Heart left ventricle (tissue), 13 donors: Measurements from ENCODE around the gene TAS2R16.
"Not testable (repeated sequence)": the region's sequence is repeated elsewhere in the genome, so short reads cannot be mapped to it uniquely, and the experiment has no call there.

Experiments used
- POLR2A ChIP-seq, 2 donors: fragments of 450-650 bp; IDR thresholded peaks; one replicate each; pipeline ENCODE4 v1.6.1; 2017; ENCODE audit warnings: antibody characterized with exemption in 2 of 2, mild to moderate bottlenecking in 2 of 2, moderate library complexity in 2 of 2
- TF ChIP-seq, protein P1 (sequence below), 12 donors: fragments of 200-600 bp; sonication (generic) in 4 of 12; IDR thresholded peaks; one replicate each; pipeline versions ENCODE4 v1.5.0 to v1.8.0; 2018 to 2022; ENCODE audit warnings: antibody characterized with exemption in 12 of 12, mild to moderate bottlenecking in 5 of 12
- donor health status: ischemic (EF 13 %, LVEDD 7.1; RV severe dilation, severe dysfunction).
- donor health status: DM: no; HTN: yes; CAD: no.
- donor health status: DM: no; HTN: no; CAD: no.
- donor health status: ischemic (EF 25% LVEDD 6.9; RV normal size, moderate dysfunction).
- donor health status: ischemic (EF 25% LVEDD 5.7; RV mildly dilated, moderate dysfunction).
- donor health status: ischemic (EF 35%, LVEDD 5.7; RV mildly dilated, moderate dysfunction).
- donor health status: nonischemic (EF 11% LVEDD 7.7; RV severe dilation, severe dysfunction).
- donor health status: DM: yes; HTN: yes; CAD: no.
- donor health status: PGD.
- donor health status: ischemic (EF 29% LVEDD 5.4; RV normal size, mild dysfunction).
- donor health status: nonischemic (EF 23%, LVEDD 6.1; RV moderate dilation, normal function).

DNA sequence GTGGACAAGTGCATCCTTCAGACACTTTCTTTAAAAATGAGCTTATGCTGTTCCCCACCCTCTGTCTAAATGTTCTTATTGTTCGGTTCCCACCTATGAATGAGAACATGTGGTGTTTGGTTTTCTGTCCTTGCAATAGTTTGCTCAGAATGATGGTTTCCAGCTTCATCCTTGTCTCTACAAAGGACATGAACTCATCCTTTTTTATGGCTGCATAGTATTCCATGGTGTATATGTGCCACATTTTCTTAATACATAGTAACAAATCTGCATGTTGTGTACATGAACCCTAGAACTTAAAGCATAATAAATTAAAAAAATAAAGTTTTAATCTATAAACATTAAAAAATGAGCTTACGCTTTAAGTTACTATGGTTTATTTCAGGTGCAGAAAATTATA lies 41.8 kb downstream of the TAS2R16 start:
- TF ChIP-seq, protein P1, sequence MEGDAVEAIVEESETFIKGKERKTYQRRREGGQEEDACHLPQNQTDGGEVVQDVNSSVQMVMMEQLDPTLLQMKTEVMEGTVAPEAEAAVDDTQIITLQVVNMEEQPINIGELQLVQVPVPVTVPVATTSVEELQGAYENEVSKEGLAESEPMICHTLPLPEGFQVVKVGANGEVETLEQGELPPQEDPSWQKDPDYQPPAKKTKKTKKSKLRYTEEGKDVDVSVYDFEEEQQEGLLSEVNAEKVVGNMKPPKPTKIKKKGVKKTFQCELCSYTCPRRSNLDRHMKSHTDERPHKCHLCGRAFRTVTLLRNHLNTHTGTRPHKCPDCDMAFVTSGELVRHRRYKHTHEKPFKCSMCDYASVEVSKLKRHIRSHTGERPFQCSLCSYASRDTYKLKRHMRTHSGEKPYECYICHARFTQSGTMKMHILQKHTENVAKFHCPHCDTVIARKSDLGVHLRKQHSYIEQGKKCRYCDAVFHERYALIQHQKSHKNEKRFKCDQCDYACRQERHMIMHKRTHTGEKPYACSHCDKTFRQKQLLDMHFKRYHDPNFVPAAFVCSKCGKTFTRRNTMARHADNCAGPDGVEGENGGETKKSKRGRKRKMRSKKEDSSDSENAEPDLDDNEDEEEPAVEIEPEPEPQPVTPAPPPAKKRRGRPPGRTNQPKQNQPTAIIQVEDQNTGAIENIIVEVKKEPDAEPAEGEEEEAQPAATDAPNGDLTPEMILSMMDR (IDR thresholded peaks at IDR 0.05): not testable (repeated sequence)
- TF ChIP-seq POLR2A (IDR thresholded peaks at IDR 0.05): not testable (repeated sequence)
